GM18867 (cell line): ENCODE data around the gene HBP1.
A peak's percentile ranks its signal among the peaks of the same experiment; 100 is the strongest.

ENCODE experiments used
- ATAC-seq: cut with Tn5 transposase; IDR thresholded peaks from one replicate; pipeline ENCODE4 v1.9.1; 2021; ENCODE audit warnings: mild to moderate bottlenecking, moderate library complexity; ENCODE audit not compliant: unreplicated experiment

The HBP1 gene

GRCh38 chr7:107179326-107180164 lies 10.7 kb downstream of the HBP1 start:
- no peak for ATAC-seq

DNA sequence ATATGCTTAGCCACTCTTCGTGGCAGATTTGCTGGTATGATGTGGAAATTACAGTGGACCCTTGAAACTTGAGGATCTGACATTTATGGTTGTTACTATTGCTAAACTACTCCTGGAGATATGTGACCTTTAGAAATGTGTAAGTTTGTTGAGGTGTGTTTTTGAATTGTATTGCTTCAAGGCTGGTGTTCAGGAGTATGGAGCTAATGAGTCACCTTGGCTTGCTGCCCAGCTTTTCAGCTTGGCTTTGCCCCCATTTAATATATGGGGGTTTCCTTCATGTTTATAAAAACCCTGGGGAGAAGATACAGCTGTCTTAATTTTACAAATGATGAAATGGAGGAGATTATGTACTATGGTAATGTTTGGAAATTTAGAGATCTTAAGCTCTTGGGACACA lies 11.6 kb downstream of the HBP1 start:
- no peak for ATAC-seq

- ATAC-seq = no peak
Observed at GRCh38 chr7:107181172-107181571, 12.4 kb downstream of the HBP1 start.

- ATAC-seq = no peak
Observed at GRCh38 chr7:107185716-107186115, 16.9 kb downstream of the HBP1 start.

DNA sequence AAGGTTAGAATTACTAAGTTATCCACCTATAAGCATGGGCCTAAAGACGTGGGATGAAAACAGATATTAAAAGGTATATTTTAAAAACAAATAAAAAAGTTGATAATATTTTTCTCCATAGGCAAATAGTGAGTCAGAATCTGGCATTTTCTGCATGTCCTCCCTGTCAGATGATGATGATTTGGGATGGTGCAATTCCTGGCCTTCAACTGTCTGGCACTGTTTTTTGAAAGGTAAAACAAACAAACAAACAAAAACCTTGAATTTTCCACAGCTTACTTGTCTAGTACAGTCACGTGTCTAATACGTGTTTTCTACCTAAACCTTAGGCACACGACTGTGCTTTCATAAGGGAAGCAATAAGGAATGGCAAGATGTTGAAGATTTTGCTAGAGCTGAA lies 17.4 kb downstream of the HBP1 start:
- no peak for ATAC-seq

DNA sequence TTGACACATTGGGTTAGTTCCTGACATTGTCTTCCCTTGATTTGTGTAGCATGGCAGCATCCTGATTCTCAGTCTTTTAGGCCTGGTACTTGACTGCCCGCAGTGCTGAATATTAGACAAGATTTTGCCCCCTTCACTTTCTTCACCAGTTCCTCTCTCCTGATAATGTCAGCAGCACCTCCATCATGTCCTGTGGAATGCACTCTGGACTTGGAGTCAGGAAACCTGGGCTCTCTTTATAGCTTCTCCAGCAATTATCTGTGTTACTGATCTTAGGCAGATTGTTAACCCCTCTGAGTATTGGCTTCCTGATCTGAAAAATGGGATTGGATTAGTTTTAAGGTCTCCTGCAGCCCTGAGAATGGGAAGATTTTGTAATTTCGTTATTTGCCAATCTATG lies 19.0 kb downstream of the HBP1 start:
- no peak for ATAC-seq

DNA sequence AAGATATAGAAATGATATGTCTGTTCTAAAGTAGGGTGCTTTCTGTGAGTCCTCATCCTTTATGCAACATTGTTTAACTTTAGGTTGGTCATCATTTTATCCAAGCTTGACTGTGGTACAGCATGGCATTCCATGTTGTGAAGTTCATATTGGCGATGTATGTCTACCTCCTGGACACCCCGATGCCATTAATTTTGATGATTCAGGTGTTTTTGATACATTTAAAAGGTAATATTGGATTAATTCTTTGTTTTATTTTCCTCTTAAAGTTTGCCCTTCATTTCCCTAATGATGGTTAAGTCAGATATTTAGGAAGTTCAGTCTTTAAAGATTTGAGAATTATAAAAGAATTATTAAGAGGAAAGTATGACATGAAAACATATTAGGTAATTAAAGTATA lies 21.3 kb downstream of the HBP1 start:
- ATAC-seq = no peak

DNA sequence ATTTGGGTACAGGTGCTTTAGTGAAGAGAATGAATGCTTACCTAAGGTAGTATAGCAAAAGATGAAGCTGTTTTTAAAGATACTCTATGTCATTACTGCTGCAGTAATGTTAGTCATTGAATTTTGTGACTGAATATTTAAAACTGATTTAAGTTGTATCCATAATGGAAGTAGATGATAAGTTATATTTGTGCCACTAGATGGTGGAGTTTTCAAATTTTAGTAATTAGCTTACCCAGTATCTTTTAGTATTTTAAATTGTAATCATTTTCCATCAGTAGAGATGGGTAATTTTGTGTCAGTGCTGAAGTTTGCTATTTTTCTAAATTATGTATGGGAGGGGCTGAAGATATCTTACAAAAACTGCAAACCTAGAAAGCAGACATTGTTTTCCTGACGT lies 25.2 kb downstream of the HBP1 start:
- ATAC-seq = no peak

DNA sequence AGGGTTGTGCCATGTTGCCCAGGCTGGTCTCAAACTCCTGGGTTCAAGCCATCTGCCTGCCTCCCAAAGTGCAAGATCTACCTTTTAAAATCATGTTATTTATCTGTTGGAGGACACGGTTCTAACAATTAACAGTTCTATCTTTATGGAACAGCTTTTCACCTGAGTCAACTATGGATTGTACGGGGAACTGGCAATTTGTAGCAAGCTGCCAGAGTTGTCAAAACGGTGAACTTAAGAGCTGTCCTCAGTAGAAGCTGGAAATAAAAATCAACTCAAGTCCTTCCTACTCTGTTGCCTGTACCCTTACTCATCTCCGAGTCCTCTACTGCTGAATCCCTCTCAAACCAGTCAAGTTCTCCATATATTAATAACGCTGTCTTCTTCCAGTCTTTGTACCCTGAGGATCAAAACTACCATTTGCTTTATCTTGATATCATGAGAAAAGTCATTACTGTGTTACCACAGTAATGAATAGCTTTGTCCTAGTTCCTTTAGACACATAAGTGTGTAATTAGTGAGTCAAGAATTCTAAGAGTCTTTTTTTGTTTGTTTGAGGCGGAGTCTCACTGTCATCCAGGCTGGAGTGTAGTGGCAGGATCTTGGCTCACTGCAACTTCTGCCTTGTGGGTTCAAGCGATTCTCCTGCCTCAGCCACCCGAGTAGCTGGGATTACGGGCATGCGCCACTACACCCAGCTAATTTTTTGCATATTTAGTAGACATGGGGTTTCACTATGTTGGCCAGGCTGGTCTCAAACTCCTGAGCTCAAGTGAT lies 28.2 kb downstream of the HBP1 start:
- no peak for ATAC-seq

DNA sequence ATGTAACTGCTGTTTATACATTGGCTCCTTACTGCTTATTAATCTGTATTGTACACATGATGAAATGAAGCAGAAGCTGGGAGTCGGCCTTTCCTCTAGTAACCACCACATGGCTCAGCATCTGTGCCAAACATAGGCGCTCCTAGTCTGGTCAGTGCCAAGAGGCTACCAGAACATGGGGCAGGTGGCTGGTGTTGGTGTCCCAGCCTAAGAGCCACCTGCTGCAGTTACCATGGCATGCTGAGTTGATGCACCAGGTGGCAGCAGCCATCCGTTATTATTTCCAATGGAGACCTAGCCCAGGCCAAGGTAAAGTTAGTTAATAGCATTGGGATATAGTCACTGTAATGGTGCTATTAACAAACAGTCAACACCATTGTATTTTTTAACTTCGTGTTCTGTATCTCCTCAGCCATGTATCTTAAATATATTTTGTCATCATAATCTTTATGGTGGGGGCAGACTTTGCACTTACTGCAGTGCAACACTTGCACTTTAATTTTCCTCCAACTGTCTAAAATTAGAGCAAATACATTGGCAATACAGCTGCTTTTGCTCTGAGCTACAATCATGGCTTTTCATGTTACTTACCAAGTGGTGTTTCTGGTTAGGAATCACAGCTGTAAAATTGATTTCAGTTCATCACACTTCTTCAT lies 33.1 kb downstream of the HBP1 start:
- peak; percentile 82 for ATAC-seq

GRCh38 chr7:107203607-107204006 lies 34.8 kb downstream of the HBP1 start:
- ATAC-seq = no peak

GRCh38 chr7:107206136-107206535 lies 37.3 kb downstream of the HBP1 start:
- no peak for ATAC-seq

DNA sequence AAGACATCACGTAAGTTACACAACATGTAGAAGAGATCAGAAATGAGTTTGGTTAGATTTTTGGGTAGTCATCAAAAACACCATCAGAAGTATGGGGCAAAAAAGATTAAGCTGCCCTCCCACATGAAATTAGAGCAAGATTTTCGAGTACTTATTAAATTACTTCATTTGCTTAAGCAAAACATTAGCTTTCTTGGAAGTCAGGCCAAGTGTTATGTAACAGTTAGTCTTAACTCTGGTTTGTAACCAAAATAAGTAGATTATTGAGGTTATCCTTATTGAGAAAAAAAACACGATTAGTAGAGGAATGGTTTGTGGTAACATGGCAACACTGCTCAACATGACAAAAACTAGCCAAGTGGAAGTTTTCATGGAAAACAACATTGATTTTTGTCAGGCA lies 37.9 kb downstream of the HBP1 start:
- ATAC-seq = no peak

DNA sequence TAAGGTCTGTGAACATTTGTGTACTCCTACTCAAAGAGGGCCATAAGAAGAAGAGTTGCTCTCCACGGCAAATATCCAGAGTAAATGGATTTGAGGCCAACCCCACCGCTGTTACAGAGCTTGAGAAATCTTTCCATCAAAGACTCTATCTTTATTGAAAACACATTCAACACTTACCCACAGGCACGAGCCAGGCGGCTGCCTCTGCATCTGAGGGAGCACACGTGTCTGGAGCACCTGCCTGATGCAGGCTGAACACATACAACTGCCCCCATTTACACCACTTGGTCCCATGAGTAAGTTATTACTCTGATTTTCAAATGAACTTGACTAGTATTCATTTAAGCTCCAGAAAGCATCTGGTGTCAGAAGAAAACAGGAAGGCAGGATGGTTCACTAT lies 38.7 kb downstream of the HBP1 start:
- ATAC-seq = no peak

GRCh38 chr7:107208024-107208521 lies 39.3 kb downstream of the HBP1 start:
- ATAC-seq = no peak

GRCh38 chr7:107208563-107208962 lies 39.8 kb downstream of the HBP1 start:
- no peak for ATAC-seq

DNA sequence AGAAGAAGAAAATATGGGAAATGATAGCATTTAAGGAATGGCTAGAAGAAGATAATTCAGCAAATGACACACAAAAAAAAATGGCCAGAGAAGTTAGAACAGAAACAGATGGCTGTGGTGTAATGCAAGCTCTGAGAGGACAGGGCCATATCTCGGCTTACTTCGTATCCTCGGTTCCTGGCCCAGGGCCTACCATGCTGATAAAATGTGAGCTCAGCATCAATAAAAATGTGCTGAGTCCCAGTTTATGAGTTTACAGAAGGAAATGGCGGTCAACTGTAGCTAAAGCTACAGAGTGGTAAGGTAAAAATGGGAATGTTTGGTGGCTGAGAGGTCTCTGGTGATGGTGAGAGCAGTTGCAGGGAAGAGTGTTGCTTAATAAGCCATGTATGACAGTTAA lies 40.8 kb downstream of the HBP1 start:
- no peak for ATAC-seq

DNA sequence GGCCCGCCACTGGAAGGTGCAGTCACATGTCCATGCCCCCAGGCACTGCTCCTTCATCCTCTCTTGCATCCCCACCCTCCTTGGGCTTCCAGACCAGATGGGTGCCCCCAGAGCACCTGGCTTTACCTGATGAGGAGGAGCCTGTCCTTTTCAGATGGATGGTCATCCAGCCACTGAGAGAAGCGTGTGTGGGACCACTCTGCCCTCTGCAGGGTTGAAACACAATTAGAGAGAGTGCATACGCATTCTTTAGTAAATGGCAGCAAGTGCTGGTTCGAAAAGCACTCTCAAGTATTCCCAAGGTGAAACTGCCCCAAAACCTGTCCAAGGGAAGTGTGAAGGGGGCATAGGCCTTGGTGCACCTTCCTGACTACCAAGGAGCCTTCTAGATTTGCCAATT lies 41.6 kb downstream of the HBP1 start:
- ATAC-seq = no peak

- ATAC-seq = no peak
Observed at GRCh38 chr7:107212725-107213124, 43.9 kb downstream of the HBP1 start.

DNA sequence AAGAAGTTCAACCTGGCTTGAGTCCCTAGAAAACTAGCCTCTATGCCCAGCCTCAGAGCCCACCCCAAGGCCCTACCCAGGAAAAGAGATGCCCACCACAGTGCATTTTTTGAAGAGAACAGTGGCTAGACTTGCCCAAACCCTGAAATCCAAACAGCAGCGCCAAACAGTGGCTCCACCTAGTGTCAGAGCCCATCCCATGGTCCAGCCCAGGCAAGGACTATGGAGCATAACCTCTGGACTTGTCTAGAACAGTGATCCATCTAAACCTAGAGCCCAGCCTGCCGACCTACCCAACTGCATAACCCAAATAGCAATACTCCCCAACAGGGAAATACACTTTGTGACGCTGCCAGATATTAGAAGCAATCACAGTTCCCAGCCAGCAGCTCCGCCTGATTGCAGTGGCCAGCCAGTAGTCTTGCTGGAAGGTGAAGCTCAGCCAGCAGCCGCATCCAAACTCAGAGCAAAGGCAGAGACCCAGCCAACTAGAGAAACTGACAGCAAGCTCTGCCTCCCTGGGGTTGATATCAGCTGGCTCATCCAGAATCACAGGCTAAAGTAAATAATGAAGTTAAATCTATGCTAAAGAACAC lies 44.5 kb downstream of the HBP1 start:
- ATAC-seq = no peak

GRCh38 chr7:107213945-107214344 lies 45.1 kb downstream of the HBP1 start:
- no peak for ATAC-seq
